Measurements from ENCODE around the gene BOD1L1. TPM values are rescaled to one million over a fixed set of nuclear protein-coding genes. Genes with fewer than 3 reads are reported as not detected.

The BOD1L1 gene
- total RNA-seq, 1 donor, result 27.5 TPM

- TF ChIP-seq CTCF (IDR thresholded peaks at IDR 0.05; ENCODE audit: extremely low read depth, low read depth, low read length), result no peak
- Histone ChIP-seq H2AFZ (ENCODE audit: low read length) (peak overlapping the region; percentile 33), H3K4me2 (ENCODE audit: insufficient read depth, low read length) (no peak overlapping the region), H3K36me3 (ENCODE audit: insufficient read depth, low read length) (no peaks in the 10 kb centered on the region), H4K20me1 (ENCODE audit: insufficient read depth, low read length) (no peaks in the 10 kb centered on the region), H3K79me2 (ENCODE audit: insufficient read depth, low read length) (no peaks in the 10 kb centered on the region), H3K4me1 (ENCODE audit: insufficient read depth, low read length) (peaks cover 1% of the 10 kb centered on the region), H3K9me3 (ENCODE audit: low read depth, low read length) (no peaks in the 10 kb centered on the region), H3K27ac (ENCODE audit: low read depth, low read length) (no peak overlapping the region), H3K27me3 (ENCODE audit: insufficient read depth, low read length) (no peaks in the 10 kb centered on the region), H3K4me3 (ENCODE audit: insufficient read depth, low read length) (no peak overlapping the region)
- no peak for DNase-seq (ENCODE audit: insufficient read length, low spot score, missing footprints)
These were observed 6.1 kb upstream of the BOD1L1 start for GRCh38 chr4:13633671-13634070.

GRCh38 chr4:13627178-13627605 lies 333 bp downstream of the BOD1L1 start:
- H3K27ac ChIP-seq (ENCODE audit: low read depth, low read length), result peak overlapping the region; percentile 87
- peaks cover 60% of the 10 kb centered on the region for H3K79me2 ChIP-seq (ENCODE audit: insufficient read depth, low read length)
- H3K9me3 ChIP-seq (ENCODE audit: low read depth, low read length), result no peaks in the 10 kb centered on the region
- no peaks in the 10 kb centered on the region for H3K27me3 ChIP-seq (ENCODE audit: insufficient read depth, low read length)
- peak overlapping the region; percentile 95 for H3K4me3 ChIP-seq (ENCODE audit: insufficient read depth, low read length)
- no peak for DNase-seq (ENCODE audit: insufficient read length, low spot score, missing footprints)
- no peaks in the 10 kb centered on the region for H3K36me3 ChIP-seq (ENCODE audit: insufficient read depth, low read length)
- peak overlapping the region; percentile 93 for H3K4me2 ChIP-seq (ENCODE audit: insufficient read depth, low read length)
- peak overlapping the region; percentile 83 for H2AFZ ChIP-seq (ENCODE audit: low read length)
- peaks cover 17% of the 10 kb centered on the region for H3K4me1 ChIP-seq (ENCODE audit: insufficient read depth, low read length)
- TF ChIP-seq CTCF (IDR thresholded peaks at IDR 0.05; ENCODE audit: extremely low read depth, low read depth, low read length), result no peak
- peaks cover 12% of the 10 kb centered on the region for H4K20me1 ChIP-seq (ENCODE audit: insufficient read depth, low read length)

- peak; percentile 74 for DNase-seq (ENCODE audit: insufficient read length, low spot score, missing footprints)
- peaks cover 17% of the 10 kb centered on the region for H3K4me1 ChIP-seq (ENCODE audit: insufficient read depth, low read length)
- peak overlapping the region; percentile 67 for H2AFZ ChIP-seq (ENCODE audit: low read length)
- H3K4me2 ChIP-seq (ENCODE audit: insufficient read depth, low read length), result peak overlapping the region; percentile 93
- H3K27ac ChIP-seq (ENCODE audit: low read depth, low read length), result peak overlapping the region; percentile 87
- peak overlapping the region; percentile 95 for H3K4me3 ChIP-seq (ENCODE audit: insufficient read depth, low read length)
- no peak for TF ChIP-seq CTCF (IDR thresholded peaks at IDR 0.05; ENCODE audit: extremely low read depth, low read depth, low read length)
- H3K79me2 ChIP-seq (ENCODE audit: insufficient read depth, low read length), result peaks cover 66% of the 10 kb centered on the region
- peaks cover 12% of the 10 kb centered on the region for H4K20me1 ChIP-seq (ENCODE audit: insufficient read depth, low read length)
- no peaks in the 10 kb centered on the region for H3K9me3 ChIP-seq (ENCODE audit: low read depth, low read length)
- no peaks in the 10 kb centered on the region for H3K27me3 ChIP-seq (ENCODE audit: insufficient read depth, low read length)
- no peaks in the 10 kb centered on the region for H3K36me3 ChIP-seq (ENCODE audit: insufficient read depth, low read length)
These were observed 890 bp downstream of the BOD1L1 start for GRCh38 chr4:13626492-13627177.

GRCh38 chr4:13618212-13618806 lies 9.2 kb downstream of the BOD1L1 start:
- Histone ChIP-seq H2AFZ (ENCODE audit: low read length) (no peak overlapping the region), H3K36me3 (ENCODE audit: insufficient read depth, low read length) (peaks cover 50% of the 10 kb centered on the region), H3K27me3 (ENCODE audit: insufficient read depth, low read length) (no peaks in the 10 kb centered on the region), H4K20me1 (ENCODE audit: insufficient read depth, low read length) (peaks cover 14% of the 10 kb centered on the region), H3K79me2 (ENCODE audit: insufficient read depth, low read length) (peaks cover 48% of the 10 kb centered on the region), H3K4me2 (ENCODE audit: insufficient read depth, low read length) (no peak overlapping the region), H3K27ac (ENCODE audit: low read depth, low read length) (peak overlapping the region; percentile 8), H3K9me3 (ENCODE audit: low read depth, low read length) (no peaks in the 10 kb centered on the region), H3K4me3 (ENCODE audit: insufficient read depth, low read length) (no peak overlapping the region), H3K4me1 (ENCODE audit: insufficient read depth, low read length) (no peaks in the 10 kb centered on the region)
- no peak for TF ChIP-seq CTCF (IDR thresholded peaks at IDR 0.05; ENCODE audit: extremely low read depth, low read depth, low read length)
- no peak for DNase-seq (ENCODE audit: insufficient read length, low spot score, missing footprints)
